Osteoblast (primary cell): ENCODE data around the gene TLE4. TPM values are rescaled to one million over a fixed set of nuclear protein-coding genes. Genes with fewer than 3 reads are reported as not detected.
A peak's percentile ranks its signal among the peaks of the same experiment; 100 is the strongest.

Experiments
- DNase-seq: peaks from one replicate; pipeline ENCODE4 v3.0.0; 2011; ENCODE audit warnings: low spot score, mixed read lengths; ENCODE audit not compliant: insufficient read length; ENCODE audit errors: missing footprints
- H2AFZ ChIP-seq: 2 replicates; pipeline ENCODE4 v1.6.0; 2011; ENCODE audit warnings: mild to moderate bottlenecking, low read length
- H3K27ac ChIP-seq: 2 replicates; pipeline ENCODE4 v1.5.1; 2011; ENCODE audit warnings: mild to moderate bottlenecking, low read depth, low read length, moderate library complexity
- H3K27me3 ChIP-seq: 2 replicates; pipeline ENCODE4 v1.6.0; 2012; ENCODE audit warnings: mild to moderate bottlenecking, control low read depth, inconsistent platforms, low read length, moderate library complexity; ENCODE audit not compliant: insufficient read depth
- H3K36me3 ChIP-seq: 2 replicates; pipeline ENCODE4 v1.5.1; 2011; ENCODE audit warnings: mild to moderate bottlenecking, low read length, control low read depth, moderate library complexity; ENCODE audit not compliant: insufficient read depth
- H3K4me1 ChIP-seq: 2 replicates; pipeline ENCODE4 v1.5.1; 2011; ENCODE audit warnings: mild to moderate bottlenecking, low read length, control low read depth, moderate library complexity; ENCODE audit not compliant: insufficient read depth
- H3K4me2 ChIP-seq: 2 replicates; pipeline ENCODE4 v1.6.0; 2011; ENCODE audit warnings: mild to moderate bottlenecking, low read length; ENCODE audit not compliant: insufficient read depth
- H3K4me3 ChIP-seq: fragments of 200-600 bp; sonication (generic); 3 replicates; pipeline ENCODE4 v1.5.1; 2012; ENCODE audit warnings: mild to moderate bottlenecking, low read length, inconsistent platforms; ENCODE audit not compliant: insufficient read depth
- H3K79me2 ChIP-seq: 2 replicates; pipeline ENCODE4 v1.6.0; 2012; ENCODE audit warnings: mild to moderate bottlenecking, low read length, control low read depth, inconsistent platforms; ENCODE audit not compliant: insufficient read depth
- H3K9me3 ChIP-seq: 2 replicates; pipeline ENCODE4 v1.5.1; 2011; ENCODE audit warnings: low read depth, low read length, control low read depth
- H4K20me1 ChIP-seq: 2 replicates; pipeline ENCODE4 v1.6.0; 2012; ENCODE audit warnings: mild to moderate bottlenecking, low read length, control low read depth; ENCODE audit not compliant: insufficient read depth
- CTCF ChIP-seq: IDR thresholded peaks from 2 replicates; pipeline ENCODE4 v1.5.1; 2011; ENCODE audit warnings: mild to moderate bottlenecking, low read depth, low read length, moderate library complexity; ENCODE audit errors: extremely low read depth
- total RNA-seq: library from RNA; depleted of rRNA; stranded (reverse); fragments of >200 nt; gene quantifications from 2 replicates; pipeline ENCODE4 v1.2.3, GENCODE V29; 2012

The TLE4 gene
- total RNA-seq, 1 donor, result 62.2 TPM

- Histone ChIP-seq H3K27me3 (no peaks in the 10 kb centered on the region), H3K27ac (peak overlapping the region; percentile 97), H3K4me2 (peak overlapping the region; percentile 92), H2AFZ (peak overlapping the region; percentile 37), H4K20me1 (no peaks in the 10 kb centered on the region), H3K79me2 (peaks cover 41% of the 10 kb centered on the region), H3K36me3 (no peaks in the 10 kb centered on the region), H3K4me1 (peaks cover 19% of the 10 kb centered on the region), H3K4me3 (peak overlapping the region; percentile 85), H3K9me3 (no peaks in the 10 kb centered on the region)
- no peak for DNase-seq
- TF ChIP-seq CTCF, result no peak
Observed at GRCh38 chr9:79572032-79572607, 355 bp downstream of the TLE4 start.

GRCh38 chr9:79572608-79573411 lies 1.0 kb downstream of the TLE4 start:
- DNase-seq, result peak; percentile 91
- Histone ChIP-seq H3K4me1 (peaks cover 19% of the 10 kb centered on the region), H3K27ac (peak overlapping the region; percentile 83), H3K27me3 (no peaks in the 10 kb centered on the region), H3K4me3 (peak overlapping the region; percentile 85), H3K9me3 (no peaks in the 10 kb centered on the region), H4K20me1 (no peaks in the 10 kb centered on the region), H3K79me2 (peaks cover 46% of the 10 kb centered on the region), H2AFZ (no peak overlapping the region), H3K4me2 (peak overlapping the region; percentile 90), H3K36me3 (no peaks in the 10 kb centered on the region)
- no peak for TF ChIP-seq CTCF

GRCh38 chr9:79573412-79573923 lies 1.7 kb downstream of the TLE4 start:
- Histone ChIP-seq H2AFZ (peak overlapping the region; percentile 73), H3K4me1 (peaks cover 25% of the 10 kb centered on the region), H3K79me2 (peaks cover 48% of the 10 kb centered on the region), H3K27me3 (no peaks in the 10 kb centered on the region), H3K27ac (peak overlapping the region; percentile 83), H3K4me2 (peak overlapping the region; percentile 90), H4K20me1 (no peaks in the 10 kb centered on the region), H3K9me3 (no peaks in the 10 kb centered on the region), H3K36me3 (no peaks in the 10 kb centered on the region), H3K4me3 (peak overlapping the region; percentile 85)
- TF ChIP-seq CTCF, result no peak
- peak; percentile 63 for DNase-seq

GRCh38 chr9:79574136-79574535 lies 2.4 kb downstream of the TLE4 start:
- DNase-seq, result no peak
- Histone ChIP-seq H3K27ac (peak overlapping the region; percentile 83), H3K4me2 (peak overlapping the region; percentile 90), H3K9me3 (no peaks in the 10 kb centered on the region), H3K4me3 (peak overlapping the region; percentile 85), H3K79me2 (peaks cover 53% of the 10 kb centered on the region), H3K27me3 (no peaks in the 10 kb centered on the region), H4K20me1 (no peaks in the 10 kb centered on the region), H2AFZ (no peak overlapping the region), H3K4me1 (peaks cover 32% of the 10 kb centered on the region), H3K36me3 (peaks cover 2% of the 10 kb centered on the region)
- no peak for TF ChIP-seq CTCF
